K562 (cell line): ENCODE measurements around the gene MFN1. TPM values are rescaled to one million over a fixed set of nuclear protein-coding genes. Genes with fewer than 3 reads are reported as not detected.

ENCODE experiments used
- CBX1 ChIP-seq: sonication (generic); IDR thresholded peaks from 2 replicates; pipeline ENCODE4 v1.6.1; 2016; ENCODE audit warnings: antibody characterized with exemption, low read depth, mild to moderate bottlenecking
- CCNT2 ChIP-seq: IDR thresholded peaks from 2 replicates; pipeline ENCODE4 v1.6.1; 2011; ENCODE audit warnings: borderline replicate concordance, low read depth, mild to moderate bottlenecking, moderate library complexity, mixed read lengths, low read length; ENCODE audit not compliant: insufficient read length; ENCODE audit errors: extremely low read depth
- FIP1L1 ChIP-seq: fragments of 200-400 bp; formaldehyde crosslinking; IDR thresholded peaks from 2 replicates; pipeline ENCODE4 v1.6.1; 2018; ENCODE audit warnings: mild to moderate bottlenecking, low read depth, low read length; ENCODE audit not compliant: poor library complexity, severe bottlenecking
- HDAC1 ChIP-seq, 2 experiments: fragments of 450-650 bp; IDR thresholded peaks; 2 replicates each; pipeline ENCODE4 v1.6.1; 2016 to 2017; ENCODE audit warnings: inconsistent platforms in 1 of 2, mild to moderate bottlenecking in 1 of 2, moderate library complexity in 1 of 2
- MXI1 ChIP-seq: IDR thresholded peaks from 2 replicates; pipeline ENCODE4 v1.6.1; 2011; ENCODE audit warnings: low read depth, mild to moderate bottlenecking, improper control_type of control experiment, low read length
- SP1 ChIP-seq: sonication (generic); formaldehyde crosslinking; IDR thresholded peaks from 2 replicates; pipeline ENCODE4 v1.8.1; 2022; ENCODE audit warnings: mild to moderate bottlenecking, missing genetic modification reagents
- SUPT5H ChIP-seq: fragments of 450-650 bp; IDR thresholded peaks from 2 replicates; pipeline ENCODE4 v1.6.1; 2016
- TARDBP ChIP-seq: fragments of 450-650 bp; IDR thresholded peaks from 2 replicates; pipeline ENCODE4 v1.6.1; 2016
- TEAD4 ChIP-seq, 2 experiments: sonication (generic) in 1 of 2; formaldehyde crosslinking in 1 of 2; IDR thresholded peaks; 2 replicates each; pipeline versions ENCODE4 v1.6.1 to v1.8.0; 2012 to 2022; ENCODE audit warnings: borderline replicate concordance in 1 of 2, inconsistent platforms in 1 of 2, low read length in 1 of 2, mild to moderate bottlenecking in 1 of 2, missing genetic modification reagents in 1 of 2
- XRCC5 ChIP-seq: fragments of 200-400 bp; formaldehyde crosslinking; IDR thresholded peaks from 2 replicates; pipeline ENCODE4 v1.6.1; 2017; ENCODE audit warnings: low read depth, mild to moderate bottlenecking, low read length
- polyA plus RNA-seq, 8 experiments: library from polyadenylated mRNA; depleted of rRNA in 4 of 8; stranded (reverse) in 5 of 8; unstranded in 3 of 8; fragments of >200 nt; fragmentation: Nextera tagmentation in 2 of 8; fragmentation: Illumina TruSeq in 1 of 8; extraction: Ambion mirVana in 2 of 8; extraction: Trizol in 1 of 8; gene quantifications; 2 replicates each; pipeline versions ENCODE4 v1.2.1 to v1.2.3, GENCODE V29; 2011 to 2014; ENCODE audit warnings: inconsistent platforms in 1 of 8, missing spikeins in 1 of 8
- total RNA-seq, 7 experiments: library from RNA; depleted of rRNA in 6 of 7; stranded (reverse); fragments of >200 nt in 6 of 7; fragmentation: Illumina TruSeq in 2 of 7; extraction: Trizol in 2 of 7; gene quantifications; 2 replicates each; pipeline versions ENCODE4 v1.2.1 to v1.2.3, GENCODE V29; 2011 to 2021; ENCODE audit warnings: low replicate concordance in 1 of 7
- TF ChIP-seq, protein P1 (sequence below): fragments of 450-650 bp; IDR thresholded peaks from 2 replicates; pipeline ENCODE4 v1.6.1; 2016; ENCODE audit warnings: mild to moderate bottlenecking, moderate library complexity
- TF ChIP-seq, protein P2 (sequence below): sonication (generic); formaldehyde crosslinking; IDR thresholded peaks from 2 replicates; pipeline ENCODE4 v1.8.1; 2023; ENCODE audit warnings: mild to moderate bottlenecking, missing genetic modification reagents

The MFN1 gene
- total and polyA plus RNA-seq, 9 of the 15 experiments (the other 6 are each of a cell fraction or from before 2014, with no cell fraction given): 10.5 to 42.7 (median 22.6) TPM

- TF ChIP-seq, protein P1, sequence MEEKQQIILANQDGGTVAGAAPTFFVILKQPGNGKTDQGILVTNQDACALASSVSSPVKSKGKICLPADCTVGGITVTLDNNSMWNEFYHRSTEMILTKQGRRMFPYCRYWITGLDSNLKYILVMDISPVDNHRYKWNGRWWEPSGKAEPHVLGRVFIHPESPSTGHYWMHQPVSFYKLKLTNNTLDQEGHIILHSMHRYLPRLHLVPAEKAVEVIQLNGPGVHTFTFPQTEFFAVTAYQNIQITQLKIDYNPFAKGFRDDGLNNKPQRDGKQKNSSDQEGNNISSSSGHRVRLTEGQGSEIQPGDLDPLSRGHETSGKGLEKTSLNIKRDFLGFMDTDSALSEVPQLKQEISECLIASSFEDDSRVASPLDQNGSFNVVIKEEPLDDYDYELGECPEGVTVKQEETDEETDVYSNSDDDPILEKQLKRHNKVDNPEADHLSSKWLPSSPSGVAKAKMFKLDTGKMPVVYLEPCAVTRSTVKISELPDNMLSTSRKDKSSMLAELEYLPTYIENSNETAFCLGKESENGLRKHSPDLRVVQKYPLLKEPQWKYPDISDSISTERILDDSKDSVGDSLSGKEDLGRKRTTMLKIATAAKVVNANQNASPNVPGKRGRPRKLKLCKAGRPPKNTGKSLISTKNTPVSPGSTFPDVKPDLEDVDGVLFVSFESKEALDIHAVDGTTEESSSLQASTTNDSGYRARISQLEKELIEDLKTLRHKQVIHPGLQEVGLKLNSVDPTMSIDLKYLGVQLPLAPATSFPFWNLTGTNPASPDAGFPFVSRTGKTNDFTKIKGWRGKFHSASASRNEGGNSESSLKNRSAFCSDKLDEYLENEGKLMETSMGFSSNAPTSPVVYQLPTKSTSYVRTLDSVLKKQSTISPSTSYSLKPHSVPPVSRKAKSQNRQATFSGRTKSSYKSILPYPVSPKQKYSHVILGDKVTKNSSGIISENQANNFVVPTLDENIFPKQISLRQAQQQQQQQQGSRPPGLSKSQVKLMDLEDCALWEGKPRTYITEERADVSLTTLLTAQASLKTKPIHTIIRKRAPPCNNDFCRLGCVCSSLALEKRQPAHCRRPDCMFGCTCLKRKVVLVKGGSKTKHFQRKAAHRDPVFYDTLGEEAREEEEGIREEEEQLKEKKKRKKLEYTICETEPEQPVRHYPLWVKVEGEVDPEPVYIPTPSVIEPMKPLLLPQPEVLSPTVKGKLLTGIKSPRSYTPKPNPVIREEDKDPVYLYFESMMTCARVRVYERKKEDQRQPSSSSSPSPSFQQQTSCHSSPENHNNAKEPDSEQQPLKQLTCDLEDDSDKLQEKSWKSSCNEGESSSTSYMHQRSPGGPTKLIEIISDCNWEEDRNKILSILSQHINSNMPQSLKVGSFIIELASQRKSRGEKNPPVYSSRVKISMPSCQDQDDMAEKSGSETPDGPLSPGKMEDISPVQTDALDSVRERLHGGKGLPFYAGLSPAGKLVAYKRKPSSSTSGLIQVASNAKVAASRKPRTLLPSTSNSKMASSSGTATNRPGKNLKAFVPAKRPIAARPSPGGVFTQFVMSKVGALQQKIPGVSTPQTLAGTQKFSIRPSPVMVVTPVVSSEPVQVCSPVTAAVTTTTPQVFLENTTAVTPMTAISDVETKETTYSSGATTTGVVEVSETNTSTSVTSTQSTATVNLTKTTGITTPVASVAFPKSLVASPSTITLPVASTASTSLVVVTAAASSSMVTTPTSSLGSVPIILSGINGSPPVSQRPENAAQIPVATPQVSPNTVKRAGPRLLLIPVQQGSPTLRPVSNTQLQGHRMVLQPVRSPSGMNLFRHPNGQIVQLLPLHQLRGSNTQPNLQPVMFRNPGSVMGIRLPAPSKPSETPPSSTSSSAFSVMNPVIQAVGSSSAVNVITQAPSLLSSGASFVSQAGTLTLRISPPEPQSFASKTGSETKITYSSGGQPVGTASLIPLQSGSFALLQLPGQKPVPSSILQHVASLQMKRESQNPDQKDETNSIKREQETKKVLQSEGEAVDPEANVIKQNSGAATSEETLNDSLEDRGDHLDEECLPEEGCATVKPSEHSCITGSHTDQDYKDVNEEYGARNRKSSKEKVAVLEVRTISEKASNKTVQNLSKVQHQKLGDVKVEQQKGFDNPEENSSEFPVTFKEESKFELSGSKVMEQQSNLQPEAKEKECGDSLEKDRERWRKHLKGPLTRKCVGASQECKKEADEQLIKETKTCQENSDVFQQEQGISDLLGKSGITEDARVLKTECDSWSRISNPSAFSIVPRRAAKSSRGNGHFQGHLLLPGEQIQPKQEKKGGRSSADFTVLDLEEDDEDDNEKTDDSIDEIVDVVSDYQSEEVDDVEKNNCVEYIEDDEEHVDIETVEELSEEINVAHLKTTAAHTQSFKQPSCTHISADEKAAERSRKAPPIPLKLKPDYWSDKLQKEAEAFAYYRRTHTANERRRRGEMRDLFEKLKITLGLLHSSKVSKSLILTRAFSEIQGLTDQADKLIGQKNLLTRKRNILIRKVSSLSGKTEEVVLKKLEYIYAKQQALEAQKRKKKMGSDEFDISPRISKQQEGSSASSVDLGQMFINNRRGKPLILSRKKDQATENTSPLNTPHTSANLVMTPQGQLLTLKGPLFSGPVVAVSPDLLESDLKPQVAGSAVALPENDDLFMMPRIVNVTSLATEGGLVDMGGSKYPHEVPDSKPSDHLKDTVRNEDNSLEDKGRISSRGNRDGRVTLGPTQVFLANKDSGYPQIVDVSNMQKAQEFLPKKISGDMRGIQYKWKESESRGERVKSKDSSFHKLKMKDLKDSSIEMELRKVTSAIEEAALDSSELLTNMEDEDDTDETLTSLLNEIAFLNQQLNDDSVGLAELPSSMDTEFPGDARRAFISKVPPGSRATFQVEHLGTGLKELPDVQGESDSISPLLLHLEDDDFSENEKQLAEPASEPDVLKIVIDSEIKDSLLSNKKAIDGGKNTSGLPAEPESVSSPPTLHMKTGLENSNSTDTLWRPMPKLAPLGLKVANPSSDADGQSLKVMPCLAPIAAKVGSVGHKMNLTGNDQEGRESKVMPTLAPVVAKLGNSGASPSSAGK: peak; percentile 70
- TF ChIP-seq FIP1L1 (peak; percentile 87), CBX1 (peak; percentile 30; the same call in 1 of the 2 replicates), SUPT5H (peak; percentile 28; the same call in 1 of the 2 replicates), MXI1 (0 out of 2 replicates have a peak, but pooled peaks have one; percentile 17), XRCC5 (peak; percentile 15; the same call in 1 of the 2 replicates), CCNT2 (peak; percentile 66), TARDBP (0 out of 2 replicates have a peak, but pooled peaks have one; percentile 26), TEAD4 (IDR thresholded peaks at IDR 0.05; ENCODE audit: low read length) (no peak), TEAD4 (CRISPR knock-in tag; IDR thresholded peaks at IDR 0.05; ENCODE audit: borderline replicate concordance) (peak; percentile 92; the same call in 1 of the 2 replicates), HDAC1 (IDR thresholded peaks at IDR 0.05) (peak in 1 of 2 experiments; percentile 59; a peak in 2 of 4 replicates), SP1 (CRISPR knock-in tag) (peak; percentile 51; the same call in 1 of the 2 replicates)
- TF ChIP-seq, protein P2, sequence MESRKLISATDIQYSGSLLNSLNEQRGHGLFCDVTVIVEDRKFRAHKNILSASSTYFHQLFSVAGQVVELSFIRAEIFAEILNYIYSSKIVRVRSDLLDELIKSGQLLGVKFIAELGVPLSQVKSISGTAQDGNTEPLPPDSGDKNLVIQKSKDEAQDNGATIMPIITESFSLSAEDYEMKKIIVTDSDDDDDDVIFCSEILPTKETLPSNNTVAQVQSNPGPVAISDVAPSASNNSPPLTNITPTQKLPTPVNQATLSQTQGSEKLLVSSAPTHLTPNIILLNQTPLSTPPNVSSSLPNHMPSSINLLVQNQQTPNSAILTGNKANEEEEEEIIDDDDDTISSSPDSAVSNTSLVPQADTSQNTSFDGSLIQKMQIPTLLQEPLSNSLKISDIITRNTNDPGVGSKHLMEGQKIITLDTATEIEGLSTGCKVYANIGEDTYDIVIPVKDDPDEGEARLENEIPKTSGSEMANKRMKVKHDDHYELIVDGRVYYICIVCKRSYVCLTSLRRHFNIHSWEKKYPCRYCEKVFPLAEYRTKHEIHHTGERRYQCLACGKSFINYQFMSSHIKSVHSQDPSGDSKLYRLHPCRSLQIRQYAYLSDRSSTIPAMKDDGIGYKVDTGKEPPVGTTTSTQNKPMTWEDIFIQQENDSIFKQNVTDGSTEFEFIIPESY: peak; percentile 94
Measured at GRCh38 chr3:179322286-179323196, 25.0 kb upstream of the MFN1 start, which contains the start of gene ZNF639 (continued).
